22Rv1 (cell line): ENCODE results near the gene MN1.

Experiments used
- H3K27ac ChIP-seq: fragments of 450-650 bp; 2 replicates; pipeline ENCODE4 v1.5.1; 2017
- ZFX ChIP-seq: fragments of 450-650 bp; IDR thresholded peaks from 2 replicates; pipeline ENCODE4 v1.6.1; 2017; ENCODE audit warnings: antibody characterized with exemption, borderline replicate concordance
- TF ChIP-seq, protein P1 (sequence below): fragments of 450-650 bp; IDR thresholded peaks from 2 replicates; pipeline ENCODE4 v1.5.1; 2017; ENCODE audit warnings: mild to moderate bottlenecking

Gene MN1

GRCh38 chr22:27839057-27839660 is 37.6 kb upstream of the MN1 start:
- no peak overlapping the region for H3K27ac ChIP-seq
- TF ChIP-seq, protein P1, sequence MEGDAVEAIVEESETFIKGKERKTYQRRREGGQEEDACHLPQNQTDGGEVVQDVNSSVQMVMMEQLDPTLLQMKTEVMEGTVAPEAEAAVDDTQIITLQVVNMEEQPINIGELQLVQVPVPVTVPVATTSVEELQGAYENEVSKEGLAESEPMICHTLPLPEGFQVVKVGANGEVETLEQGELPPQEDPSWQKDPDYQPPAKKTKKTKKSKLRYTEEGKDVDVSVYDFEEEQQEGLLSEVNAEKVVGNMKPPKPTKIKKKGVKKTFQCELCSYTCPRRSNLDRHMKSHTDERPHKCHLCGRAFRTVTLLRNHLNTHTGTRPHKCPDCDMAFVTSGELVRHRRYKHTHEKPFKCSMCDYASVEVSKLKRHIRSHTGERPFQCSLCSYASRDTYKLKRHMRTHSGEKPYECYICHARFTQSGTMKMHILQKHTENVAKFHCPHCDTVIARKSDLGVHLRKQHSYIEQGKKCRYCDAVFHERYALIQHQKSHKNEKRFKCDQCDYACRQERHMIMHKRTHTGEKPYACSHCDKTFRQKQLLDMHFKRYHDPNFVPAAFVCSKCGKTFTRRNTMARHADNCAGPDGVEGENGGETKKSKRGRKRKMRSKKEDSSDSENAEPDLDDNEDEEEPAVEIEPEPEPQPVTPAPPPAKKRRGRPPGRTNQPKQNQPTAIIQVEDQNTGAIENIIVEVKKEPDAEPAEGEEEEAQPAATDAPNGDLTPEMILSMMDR = no peak
- TF ChIP-seq ZFX = no peak

DNA sequence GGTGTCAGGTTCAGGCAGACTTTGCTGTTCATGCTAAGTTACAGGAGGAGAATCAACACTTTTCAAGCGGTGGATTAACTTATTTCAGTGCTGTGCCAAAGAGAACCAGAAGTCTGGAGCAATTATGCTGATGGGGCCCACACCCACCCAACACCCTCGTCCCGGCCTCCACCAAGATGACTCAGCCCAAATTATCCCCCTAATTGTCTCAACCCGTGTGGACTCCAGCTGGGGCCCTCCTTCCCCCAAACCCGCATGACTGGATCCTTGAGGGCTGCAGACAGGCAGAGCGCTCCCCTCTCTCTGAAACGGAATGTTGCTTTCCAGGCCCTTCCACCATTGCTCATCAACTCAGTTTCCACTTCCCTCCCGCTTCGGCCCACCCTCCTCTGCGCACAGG is 34.6 kb upstream of the MN1 start:
- no peak for TF ChIP-seq ZFX
- TF ChIP-seq, protein P1 = no peak
- no peak overlapping the region for H3K27ac ChIP-seq

DNA sequence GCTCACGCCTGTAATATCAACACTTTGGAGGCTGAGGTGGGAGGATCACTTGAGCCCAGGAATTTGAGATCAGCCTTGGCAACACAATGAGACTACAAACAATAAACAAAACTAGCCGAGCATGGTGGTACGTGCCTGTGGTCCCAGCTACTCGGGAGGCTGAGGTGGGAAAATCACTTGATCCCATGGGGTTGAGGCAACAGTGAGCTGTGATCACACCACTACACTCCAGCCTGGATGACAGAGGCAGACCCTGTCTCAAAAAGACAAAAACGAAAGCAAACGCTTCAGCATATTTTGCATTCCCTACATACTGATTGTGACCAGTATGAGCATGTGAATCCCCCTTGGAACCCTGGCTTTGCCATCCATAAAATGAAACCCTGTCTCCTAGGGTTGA is 33.9 kb upstream of the MN1 start:
- TF ChIP-seq, protein P1 = no peak
- TF ChIP-seq ZFX = no peak
- no peak overlapping the region for H3K27ac ChIP-seq

DNA sequence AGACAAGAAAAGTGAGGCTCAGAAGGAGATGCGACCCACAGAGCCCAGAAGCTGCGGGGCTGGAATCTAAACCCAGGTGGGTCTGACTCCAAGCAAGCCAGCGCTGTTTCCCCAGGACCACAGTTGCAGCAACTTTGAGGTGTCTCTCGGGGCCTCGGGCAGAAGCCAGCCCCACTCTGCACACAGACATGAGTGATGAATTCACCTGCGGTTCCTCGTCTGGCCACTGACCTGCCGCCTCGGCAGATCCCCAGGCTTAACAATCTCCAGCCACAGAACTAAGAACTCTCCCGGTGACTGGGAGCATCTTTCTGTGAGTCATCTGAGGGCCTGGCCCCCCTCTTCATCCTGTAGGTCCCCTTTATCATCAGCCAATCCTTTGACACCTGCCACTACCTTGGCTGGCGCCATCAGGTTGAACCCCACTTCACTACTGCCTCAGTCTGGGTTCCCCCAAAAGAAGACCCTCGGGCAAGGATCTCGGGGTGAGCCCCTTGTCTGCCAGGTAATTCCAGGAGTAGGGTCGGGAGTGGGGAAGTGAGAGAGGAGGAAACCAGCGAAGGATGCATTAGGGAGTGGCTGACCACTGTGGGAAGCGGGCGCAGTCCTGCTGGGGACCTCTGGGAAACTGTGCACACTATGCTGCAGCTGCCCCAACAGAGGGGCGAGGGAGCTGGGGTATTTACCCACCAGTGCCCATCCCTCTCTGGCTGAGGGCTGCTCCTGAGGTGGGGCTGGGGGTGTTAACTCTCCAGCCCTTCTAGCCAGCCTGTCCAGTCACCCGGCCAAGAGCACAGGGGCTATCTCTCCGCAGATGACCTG is 33.0 kb upstream of the MN1 start:
- H3K27ac ChIP-seq = no peak overlapping the region
- no peak for TF ChIP-seq ZFX
- TF ChIP-seq, protein P1 = no peak

- TF ChIP-seq, protein P1 = no peak
- no peak for TF ChIP-seq ZFX
- H3K27ac ChIP-seq = no peak overlapping the region
Measured at GRCh38 chr22:27833803-27834202, 32.2 kb upstream of the MN1 start.

- TF ChIP-seq, protein P1 = no peak
- TF ChIP-seq ZFX = no peak
- no peak overlapping the region for H3K27ac ChIP-seq
Measured at GRCh38 chr22:27832606-27833005, 31.1 kb upstream of the MN1 start.

DNA sequence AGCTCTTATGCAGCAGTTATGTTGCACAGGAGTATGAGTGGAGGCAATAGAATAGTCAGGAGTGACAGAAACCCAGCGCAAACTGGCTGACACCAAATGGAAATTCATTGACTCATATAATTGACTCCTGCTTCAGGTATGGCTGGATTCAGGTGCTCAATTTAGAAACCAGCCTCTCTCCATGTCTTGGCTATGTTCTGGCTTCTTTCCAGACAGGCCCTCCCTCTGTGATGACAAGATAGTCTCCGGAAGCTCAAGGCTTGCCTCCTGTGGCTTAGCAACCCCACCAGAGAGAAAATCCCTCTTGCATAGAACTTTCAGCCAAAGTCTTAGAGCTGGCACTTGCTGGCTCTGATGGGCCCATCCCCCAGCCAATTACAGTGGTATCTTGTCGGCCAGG is 28.1 kb upstream of the MN1 start:
- H3K27ac ChIP-seq = no peak overlapping the region
- TF ChIP-seq, protein P1 = no peak
